Endothelial cell of umbilical vein (primary cell): ENCODE results near the gene METRNL. TPM values are rescaled to one million over a fixed set of nuclear protein-coding genes. Genes with fewer than 3 reads are reported as not detected.

Source experiments
- BruUV-seq: library from RNA; stranded (reverse); fragments of 400-500 nt; replicated peaks from 2 replicates; lab custom pipeline; 2021; lab: Mats Ljungman, UMichigan
- CTCF ChIA-PET: fragments of 300-600, 350-600 bp; sonication (Branson Sonifier 250); formaldehyde crosslinking; loops from one replicate; lab custom pipeline; 2021; ENCODE audit warnings: antibody characterized with exemption, inconsistent platforms; lab: Charles Lee
- POLR2A ChIA-PET: fragments of 300-600, 350-600 bp; sonication (Branson Sonifier 250); formaldehyde crosslinking; loops from one replicate; lab custom pipeline; 2021; ENCODE audit warnings: antibody characterized with exemption, inconsistent platforms; lab: Charles Lee
- DNase-seq: peaks from one replicate; pipeline ENCODE4 v3.0.0-alpha.2; 2011; ENCODE audit warnings: low read depth, low spot score
- FAIRE-seq: peaks from 2 replicates; lab custom pipeline; 2011; peaks lifted over from hg19 to GRCh38; lab: Jason Lieb, UNC
- H2AFZ ChIP-seq: 2 replicates; pipeline ENCODE4 v1.6.0; 2012; ENCODE audit warnings: low read depth, low read length, control low read depth, inconsistent platforms
- H3K27ac ChIP-seq: 2 replicates; pipeline ENCODE4 v1.5.1; 2011; ENCODE audit warnings: low read depth, mild to moderate bottlenecking, control low read depth, low read length, moderate library complexity; ENCODE audit not compliant: insufficient read depth
- H3K27me3 ChIP-seq, 2 experiments: 2 replicates each; pipeline versions ENCODE4 v1.6.0 to v1.6.1; 2011; ENCODE audit warnings: low read length in 2 of 2, mixed read lengths in 1 of 2; ENCODE audit not compliant: control insufficient read depth in 2 of 2, insufficient read depth in 2 of 2
- H3K36me3 ChIP-seq, 2 experiments: 2 replicates in 1 of 2; 3 replicates in 1 of 2; pipeline ENCODE4 v1.5.1; 2011; ENCODE audit warnings: low read length in 2 of 2, mild to moderate bottlenecking in 1 of 2, moderate library complexity in 1 of 2; ENCODE audit not compliant: control insufficient read depth in 2 of 2, insufficient read depth in 2 of 2; ENCODE audit errors: extremely low read depth in 1 of 2
- H3K4me1 ChIP-seq: 3 replicates; pipeline ENCODE4 v1.5.1; 2011; ENCODE audit warnings: mild to moderate bottlenecking, low read length; ENCODE audit not compliant: control insufficient read depth, insufficient read depth; ENCODE audit errors: extremely low read depth
- H3K4me2 ChIP-seq: 2 replicates; pipeline ENCODE4 v1.6.1; 2011; ENCODE audit warnings: low read length, control low read depth, mixed read lengths; ENCODE audit not compliant: insufficient read depth
- H3K4me3 ChIP-seq, 3 experiments: fragments of 200-600 bp in 1 of 3; sonication (generic), shearing (Covaris generic) in 1 of 3; replicated peaks in 1 of 3; 2 replicates each; pipeline ENCODE4 v1.5.1; 2011 to 2016; ENCODE audit warnings: control low read depth in 3 of 3, low read length in 3 of 3, mild to moderate bottlenecking in 2 of 3, inconsistent platforms in 1 of 3, low read depth in 1 of 3, moderate library complexity in 1 of 3; ENCODE audit not compliant: insufficient read depth in 1 of 3
- H3K79me2 ChIP-seq: 2 replicates; pipeline ENCODE4 v1.6.0; 2012; ENCODE audit warnings: low read length, inconsistent platforms; ENCODE audit not compliant: control insufficient read depth, insufficient read depth
- H3K9ac ChIP-seq: replicated peaks from 2 replicates; pipeline ENCODE3; 2011; ENCODE audit warnings: low read length, control low read depth; ENCODE audit not compliant: insufficient read depth; ENCODE audit errors: extremely low read depth
- H3K9me1 ChIP-seq: replicated peaks from 3 replicates; pipeline ENCODE4 v1.6.0; 2011; ENCODE audit warnings: mild to moderate bottlenecking, low read length; ENCODE audit not compliant: control insufficient read depth, insufficient read depth; ENCODE audit errors: extremely low read depth
- H3K9me3 ChIP-seq: replicated peaks from 2 replicates; pipeline ENCODE4 v1.5.1; 2012; ENCODE audit warnings: low read length, inconsistent platforms; ENCODE audit not compliant: control insufficient read depth, insufficient read depth
- H4K20me1 ChIP-seq: replicated peaks from 2 replicates; pipeline ENCODE3; 2011; ENCODE audit warnings: mild to moderate bottlenecking, low read length; ENCODE audit not compliant: control insufficient read depth, insufficient read depth; ENCODE audit errors: extremely low read depth
- CTCF ChIP-seq, 2 donors: IDR thresholded peaks; 1 replicate in 1 of 2; 2 replicates in 1 of 2; pipeline ENCODE4 v1.5.1; 2011; ENCODE audit warnings: low read length in 2 of 2, mild to moderate bottlenecking in 2 of 2, moderate library complexity in 2 of 2, control low read depth in 1 of 2, inconsistent platforms in 1 of 2, low read depth in 1 of 2; ENCODE audit not compliant: insufficient read depth in 1 of 2; ENCODE audit errors: extremely low read depth in 1 of 2
- EZH2 ChIP-seq: IDR thresholded peaks from 2 replicates; pipeline ENCODE4 v1.6.1; 2012; ENCODE audit warnings: borderline replicate concordance, low read depth, mild to moderate bottlenecking, moderate library complexity, low read length, inconsistent platforms; ENCODE audit not compliant: severe bottlenecking
- FOS ChIP-seq: IDR thresholded peaks from 2 replicates; pipeline ENCODE4 v1.6.1; 2011; ENCODE audit warnings: mild to moderate bottlenecking, low read length, moderate library complexity, borderline replicate concordance; ENCODE audit not compliant: insufficient read depth
- GATA2 ChIP-seq: IDR thresholded peaks from 2 replicates; pipeline ENCODE4 v1.7.0; 2011; ENCODE audit warnings: low read depth, mild to moderate bottlenecking, moderate library complexity, mixed read lengths, low read length; ENCODE audit not compliant: insufficient read length, insufficient read depth
- MAX ChIP-seq: IDR thresholded peaks from 2 replicates; pipeline ENCODE4 v1.6.1; 2011; ENCODE audit not compliant: insufficient read depth, insufficient read length
- MYC ChIP-seq: IDR thresholded peaks from one replicate; pipeline ENCODE4 v1.6.1; 2011; ENCODE audit warnings: mild to moderate bottlenecking, low read depth, low read length
- POLR2A ChIP-seq: IDR thresholded peaks from 2 replicates; pipeline ENCODE4 v1.6.1; 2012; ENCODE audit warnings: low read depth, mild to moderate bottlenecking, control low read depth, low read length
- dilution Hi-C: fragments of 300-500 bp; cut with MboI; formaldehyde crosslinking; loops from one replicate; pipeline ENCODE4 v1.15.0; 2019; ENCODE audit warnings: low sequenced_read_pairs; ENCODE audit not compliant: extremely low pct_ligation_motif_present
- intact Hi-C: fragments of 100-400 bp; cut with micrococcal nuclease; formaldehyde crosslinking; loops from one replicate; pipeline ENCODE4 v1.10.0; 2022
- polyA plus RNA-seq, 4 experiments: library from polyadenylated mRNA; depleted of rRNA in 3 of 4; stranded (reverse) in 3 of 4; unstranded in 1 of 4; fragments of >200 nt; gene quantifications; 2 replicates each; pipeline versions ENCODE4 v1.2.1 to v1.2.3, GENCODE V29; 2011 to 2012; ENCODE audit warnings: missing spikeins in 1 of 4
- total RNA-seq: library from RNA; stranded (reverse); gene quantifications from 2 replicates; pipeline ENCODE4 v1.2.3, GENCODE V29; 2021

Gene METRNL
- total and polyA plus RNA-seq, 2 donors (not counting 3 experiments of a cell fraction or from before 2014, with no cell fraction given) = 29.5 to 54.4 TPM

GRCh38 chr17:83082424-83082823, 3.0 kb downstream of the METRNL start:
- POLR2A ChIA-PET = no interaction called here
- H3K36me3 ChIP-seq = peaks cover 0 to 18% of the 10 kb centered on the region in 2 experiments
- peaks cover 46% of the 10 kb centered on the region for H3K79me2 ChIP-seq
- no peak overlapping the region for H3K27ac ChIP-seq
- H3K9me1 ChIP-seq = no peaks in the 10 kb centered on the region
- peaks cover 19% of the 10 kb centered on the region for H3K4me1 ChIP-seq
- H2AFZ ChIP-seq = no peak overlapping the region
- H3K4me3 ChIP-seq = no peak overlapping the region
- no peaks in the 10 kb centered on the region for H3K9me3 ChIP-seq
- DNase-seq = no peak
- BruUV-seq = no TSS peak
- H3K9ac ChIP-seq = no peak overlapping the region
- TF ChIP-seq CTCF (IDR thresholded peaks at IDR 0.05; ENCODE audit: extremely low read depth in 1 of 2, insufficient read depth in 1 of 2, low read depth in 1 of 2, low read length in 2 of 2) (no peak), MYC (no peak), EZH2 (no peak)
- no peak for FAIRE-seq
- H4K20me1 ChIP-seq = no peaks in the 10 kb centered on the region
- H3K27me3 ChIP-seq = no peaks in the 10 kb centered on the region
- H3K4me2 ChIP-seq = no peak overlapping the region
- intact Hi-C loops = loop anchor here (5.0 kb wide), 1 partner anchor 120 kb away; no protein-coding TSS in a partner anchor
- dilution Hi-C loops = no loop called here
- CTCF ChIA-PET = no interaction called here

- intact Hi-C loops (loop anchor here (5.0 kb wide), 1 partner anchor 121 kb away; no protein-coding TSS in a partner anchor), dilution Hi-C loops (no loop called here)
- FAIRE-seq = no peak
- Histone ChIP-seq H3K36me3 (peaks cover 0 to 20% of the 10 kb centered on the region in 2 experiments), H3K27ac (no peak overlapping the region), H4K20me1 (no peaks in the 10 kb centered on the region), H3K27me3 (no peaks in the 10 kb centered on the region), H3K9me3 (no peaks in the 10 kb centered on the region), H3K9ac (no peak overlapping the region), H3K9me1 (no peaks in the 10 kb centered on the region), H3K79me2 (peaks cover 49% of the 10 kb centered on the region), H3K4me2 (no peak overlapping the region), H3K4me1 (peaks cover 19% of the 10 kb centered on the region), H2AFZ (no peak overlapping the region), H3K4me3 (no peak overlapping the region)
- TF ChIP-seq GATA2 (no peak), MAX (no peak), EZH2 (no peak), CTCF (IDR thresholded peaks at IDR 0.05; ENCODE audit: extremely low read depth in 1 of 2, insufficient read depth in 1 of 2, low read depth in 1 of 2, low read length in 2 of 2) (no peak), FOS (no peak), POLR2A (no peak), MYC (no peak)
- POLR2A ChIA-PET = no interaction called here
- BruUV-seq = no TSS peak
- no peak for DNase-seq
- CTCF ChIA-PET = interaction anchor here (1.0 to 1.1 kb wide), 2 partner anchors 36 to 120 kb away, joined by 3 read pairs; no protein-coding TSS in a partner anchor
Observed at GRCh38 chr17:83082909-83083367, 3.5 kb downstream of the METRNL start.
